Ecto neural progenitor cell (in vitro differentiated cells): ENCODE measurements around the gene LRP2.
A peak's percentile ranks its signal among the peaks of the same experiment; 100 is the strongest.
"Not testable (repeated sequence)": the region's sequence is repeated elsewhere in the genome, so short reads cannot be mapped to it uniquely, and the experiment has no call there.

Experiments
- DNase-seq: peaks from one replicate; pipeline ENCODE4 v3.0.0-alpha.2; 2018; ENCODE audit warnings: low spot score

The LRP2 gene

DNA sequence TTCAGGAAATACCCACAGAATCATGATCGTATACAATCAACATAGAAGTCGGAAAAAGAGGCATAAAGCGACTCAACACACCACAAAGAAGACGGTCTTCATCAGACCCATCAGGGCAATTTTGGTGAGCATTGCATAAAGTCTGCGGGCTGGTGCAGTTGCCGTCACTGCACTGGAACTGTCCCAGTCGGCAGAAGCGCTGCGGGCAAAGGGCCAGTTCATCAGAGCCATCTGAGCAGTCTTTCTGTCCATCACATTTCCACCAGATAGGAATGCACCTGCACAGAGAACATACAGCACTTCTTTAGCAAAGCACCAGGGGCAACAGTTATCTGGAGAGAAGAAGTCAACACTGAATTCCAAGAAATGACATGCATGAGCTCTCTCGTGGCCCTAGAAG is 187.2 kb downstream of the LRP2 start:
- DNase-seq = no peak

DNA sequence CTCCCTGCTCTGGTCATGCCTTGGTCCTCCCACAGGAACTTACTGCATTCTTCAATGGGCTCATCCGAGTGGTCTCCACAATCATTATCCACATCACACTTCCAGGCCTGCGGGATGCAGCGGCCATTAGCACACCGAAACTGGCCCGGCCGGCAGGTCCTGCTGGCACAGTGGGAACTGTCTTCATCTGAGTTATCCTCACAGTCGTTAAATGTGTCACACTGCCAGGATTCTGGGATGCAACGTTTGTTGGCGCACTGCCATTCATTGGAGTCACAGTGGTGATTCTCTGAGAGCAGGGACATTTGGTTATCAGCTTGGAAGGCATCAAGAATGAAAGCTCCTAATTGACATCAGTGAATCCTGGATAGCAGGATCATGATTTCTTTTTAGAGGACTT is 188.5 kb downstream of the LRP2 start:
- DNase-seq = no peak

DNA sequence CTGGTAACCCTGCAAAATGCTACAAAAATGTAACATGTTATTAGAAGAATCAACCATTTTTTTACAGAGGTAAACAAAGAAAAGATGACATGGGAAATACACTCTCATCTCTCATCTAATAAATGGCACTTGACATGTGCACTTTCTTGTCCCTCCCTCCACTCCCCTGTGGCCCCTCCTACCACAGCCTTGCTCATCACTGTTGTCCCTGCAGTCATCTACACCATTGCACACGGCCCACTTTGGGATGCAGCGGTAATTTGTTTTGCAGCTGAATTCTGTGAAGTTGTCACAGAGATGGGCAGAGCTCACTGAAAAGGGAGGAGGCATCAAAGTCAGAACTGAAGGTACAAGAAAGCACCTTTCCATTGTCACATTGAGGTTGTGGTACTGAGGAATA is 189.4 kb downstream of the LRP2 start:
- DNase-seq = no peak

DNA sequence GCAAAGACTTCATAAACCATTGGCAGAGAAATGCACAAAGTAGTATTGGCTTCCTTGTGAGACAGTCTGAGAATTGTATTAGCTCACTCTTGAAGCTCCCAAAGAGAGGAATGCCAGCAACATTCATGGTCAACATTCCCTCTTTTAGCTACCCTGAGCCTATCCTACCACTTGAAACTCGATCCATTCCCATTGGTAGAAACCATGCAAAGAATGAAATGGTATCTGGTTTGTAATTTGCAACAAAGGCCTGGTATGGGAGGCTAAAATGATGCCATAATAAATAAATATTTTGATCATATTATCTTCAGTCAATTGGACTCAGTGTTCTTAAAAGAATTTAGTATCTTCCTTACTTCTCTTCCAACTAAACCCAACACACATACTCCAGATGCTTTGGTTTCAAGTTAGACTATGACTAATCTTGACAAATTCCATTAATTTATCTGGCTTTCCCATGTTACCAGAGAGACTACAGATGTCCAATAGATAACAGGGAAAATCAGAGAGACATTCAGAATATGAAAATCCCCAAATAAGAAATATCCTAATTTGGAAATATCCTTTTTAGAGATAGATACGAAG is 190.1 kb downstream of the LRP2 start:
- DNase-seq = no peak

DNA sequence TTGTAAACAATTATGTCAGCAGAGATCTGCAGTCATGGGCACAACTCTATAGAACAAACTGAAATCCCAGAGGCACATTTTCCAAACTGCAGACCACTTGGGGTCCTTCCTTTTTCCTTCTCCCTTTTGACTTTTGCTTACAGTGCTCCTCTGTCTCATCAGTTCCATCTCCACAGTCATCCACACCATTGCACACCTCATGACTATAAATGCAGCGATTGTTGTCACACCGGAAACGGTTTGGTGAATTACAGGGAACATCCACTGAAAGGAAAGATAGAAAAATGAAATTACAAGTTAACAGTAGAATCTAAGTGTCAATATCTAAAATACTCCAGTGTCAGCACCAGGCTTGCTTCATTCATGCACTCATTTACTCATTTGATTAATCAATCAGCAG is 196.5 kb downstream of the LRP2 start:
- DNase-seq = no peak

DNA sequence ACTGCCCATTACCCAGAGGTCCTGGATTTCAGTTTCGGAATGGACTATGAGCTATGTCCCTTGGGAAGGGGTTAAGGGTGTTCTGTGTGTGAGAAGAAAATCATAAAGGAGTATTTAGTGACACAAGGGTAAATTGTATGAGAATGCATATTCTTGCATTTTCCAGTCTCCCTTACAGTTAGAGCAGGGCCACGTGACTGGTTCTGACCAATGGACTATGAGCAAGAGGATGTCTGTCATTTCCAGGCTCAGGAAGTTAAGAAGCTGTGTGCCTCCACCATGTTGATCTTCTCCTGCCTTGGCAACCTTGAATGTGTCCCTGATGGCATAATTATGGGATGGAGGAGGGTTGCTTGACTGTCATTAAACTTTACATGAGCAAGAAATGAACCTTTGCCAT is 198.0 kb downstream of the LRP2 start:
- no peak for DNase-seq

DNA sequence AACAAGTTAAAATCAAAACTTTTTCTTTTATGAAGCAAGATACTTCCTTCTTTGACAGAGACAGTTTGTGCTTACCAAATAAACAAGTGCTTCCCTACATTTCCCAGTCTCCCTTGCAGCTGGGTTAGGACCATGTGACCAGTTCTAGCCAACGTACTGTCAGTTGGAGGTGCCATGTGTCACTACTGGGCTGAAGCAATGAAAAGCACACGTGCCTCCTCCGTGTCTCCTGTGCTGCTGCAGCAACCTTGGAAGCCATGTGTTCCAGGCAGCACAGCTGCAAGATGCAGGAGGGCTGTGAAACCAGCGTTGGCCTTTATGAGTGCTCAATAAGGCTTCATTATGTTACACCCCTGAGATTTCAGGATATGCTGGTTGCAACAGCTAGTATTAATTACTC is 199.7 kb downstream of the LRP2 start:
- DNase-seq = no peak

DNA sequence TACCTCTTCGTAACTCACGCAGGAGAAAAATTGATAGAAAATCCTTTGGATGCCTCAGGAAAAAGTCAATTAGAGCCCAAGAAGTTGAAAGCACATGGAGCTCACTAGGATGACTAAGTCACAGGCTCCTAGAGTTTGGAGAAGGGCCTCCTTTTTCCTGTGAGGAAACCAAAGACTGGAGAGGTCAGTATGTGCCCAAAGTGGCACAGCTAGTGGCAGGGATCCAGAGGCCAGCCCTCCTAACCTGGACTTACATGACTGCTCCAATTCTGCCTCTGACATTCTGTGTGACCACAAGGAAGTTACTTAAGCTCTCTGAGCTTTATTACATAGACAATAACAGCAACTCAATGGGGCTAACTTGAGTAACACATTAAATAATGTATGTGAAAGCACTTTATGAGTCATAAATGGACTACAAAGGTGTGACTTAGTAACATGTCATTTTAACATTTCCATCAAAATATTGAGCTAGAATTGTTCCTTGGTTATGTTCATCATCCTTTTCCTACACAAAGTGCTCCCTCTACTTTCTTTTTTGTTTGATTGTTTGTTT is 201.3 kb downstream of the LRP2 start:
- no peak for DNase-seq

DNA sequence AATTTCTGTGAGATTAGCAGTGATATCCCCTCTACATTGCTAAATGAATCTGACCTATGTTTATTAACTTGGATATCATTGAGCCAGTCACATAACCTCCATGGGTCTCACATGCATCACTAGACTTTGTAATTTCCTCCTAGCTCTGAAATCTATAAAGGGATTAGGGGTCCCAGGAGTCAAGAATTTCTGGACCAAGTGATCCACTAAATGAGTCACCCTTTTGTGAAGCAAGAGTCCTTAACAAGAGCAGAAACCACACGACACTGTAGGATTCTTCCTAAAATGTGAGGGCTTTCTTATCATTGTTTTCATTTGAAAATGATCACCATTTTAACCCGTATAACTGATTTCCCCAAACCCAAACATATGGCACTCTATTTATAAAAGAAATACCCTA is 202.6 kb downstream of the LRP2 start:
- DNase-seq = no peak

DNA sequence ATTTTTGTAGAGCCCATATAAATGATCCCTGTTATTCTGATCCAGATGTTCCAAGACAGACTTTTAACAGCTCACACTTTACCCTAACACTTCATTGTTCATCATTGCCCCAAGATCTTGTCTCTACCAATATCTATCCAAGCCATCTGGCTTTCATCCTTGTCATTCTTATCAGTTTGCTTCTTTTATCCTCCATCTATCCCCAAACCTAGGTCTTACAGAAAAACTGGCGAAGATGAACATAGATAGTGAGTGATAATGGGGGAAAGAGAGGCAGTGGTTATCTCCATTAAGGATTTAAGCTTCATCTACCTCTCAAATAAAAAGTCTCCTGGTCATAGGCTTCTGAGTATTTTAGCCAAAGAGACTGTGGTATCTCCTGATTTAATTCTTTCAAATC is 203.5 kb downstream of the LRP2 start:
- no peak for DNase-seq

DNA sequence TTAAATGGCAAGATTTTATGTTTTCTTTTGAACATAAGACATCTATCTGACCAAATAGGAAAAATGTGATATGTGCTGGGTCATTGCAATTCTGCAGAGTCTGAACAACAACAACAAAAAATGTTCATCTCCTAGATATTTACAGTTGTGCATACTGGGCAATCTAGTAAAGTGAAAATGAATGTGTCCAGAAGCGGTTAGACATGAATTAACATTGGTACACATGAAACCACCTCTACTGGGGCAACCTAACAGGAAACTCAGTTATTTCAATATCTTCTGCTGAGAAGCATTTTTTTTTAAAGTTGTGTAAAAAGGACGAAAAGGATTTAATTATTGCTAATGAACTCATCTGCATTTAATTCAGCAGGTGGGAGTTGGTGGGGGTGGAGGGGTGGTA is 216.1 kb downstream of the LRP2 start:
- DNase-seq = no peak

DNA sequence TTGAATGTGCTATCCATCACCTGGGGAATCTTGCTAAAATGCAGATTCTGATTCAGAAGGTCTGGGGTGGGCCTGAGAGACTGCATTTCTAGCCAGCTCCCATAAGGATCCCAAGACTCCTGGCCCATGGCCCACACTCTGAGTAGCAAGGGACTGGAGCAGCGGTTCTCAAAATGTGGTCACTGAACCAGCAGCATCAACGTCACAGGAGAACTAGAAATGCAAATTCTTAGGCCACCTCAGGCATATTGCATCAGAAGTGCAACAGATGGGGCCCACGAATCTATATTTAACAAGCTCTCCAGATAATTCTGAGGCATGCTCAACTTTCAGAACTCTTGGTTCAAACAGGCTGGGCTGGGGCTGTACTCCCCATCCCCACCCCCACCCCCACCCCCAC is 218.3 kb downstream of the LRP2 start:
- no peak for DNase-seq

DNA sequence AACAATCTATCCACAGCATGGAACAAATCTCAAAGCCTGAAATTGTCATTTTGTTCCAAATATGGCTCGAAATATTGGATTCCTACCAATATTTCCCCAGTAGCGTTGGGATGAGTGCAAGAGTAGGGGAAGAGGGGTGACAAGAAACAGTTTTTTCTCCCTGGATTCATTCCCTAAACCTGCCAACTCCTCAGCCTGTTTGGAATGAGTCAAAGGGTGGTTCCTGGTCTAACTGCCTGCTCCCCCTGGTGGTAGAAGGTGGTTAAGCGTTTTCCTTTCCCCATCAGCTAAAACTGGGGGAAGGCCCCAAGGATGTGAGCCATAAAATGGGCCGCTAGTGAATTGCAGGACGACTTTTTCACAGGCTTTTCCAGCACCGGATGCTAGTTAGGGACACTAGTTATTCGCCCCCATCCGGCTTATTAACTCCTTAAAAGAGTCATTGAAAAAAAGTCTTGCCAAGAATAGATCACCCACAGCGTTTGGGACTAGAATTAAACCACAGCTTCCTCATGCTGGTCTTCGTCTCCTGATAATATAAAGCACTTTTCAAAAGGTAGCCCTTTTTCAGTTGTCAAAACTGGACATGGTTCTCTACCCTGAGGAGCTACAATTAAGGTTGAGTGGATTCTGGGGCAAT is 220.5 kb downstream of the LRP2 start:
- peak; percentile 74 for DNase-seq

DNA sequence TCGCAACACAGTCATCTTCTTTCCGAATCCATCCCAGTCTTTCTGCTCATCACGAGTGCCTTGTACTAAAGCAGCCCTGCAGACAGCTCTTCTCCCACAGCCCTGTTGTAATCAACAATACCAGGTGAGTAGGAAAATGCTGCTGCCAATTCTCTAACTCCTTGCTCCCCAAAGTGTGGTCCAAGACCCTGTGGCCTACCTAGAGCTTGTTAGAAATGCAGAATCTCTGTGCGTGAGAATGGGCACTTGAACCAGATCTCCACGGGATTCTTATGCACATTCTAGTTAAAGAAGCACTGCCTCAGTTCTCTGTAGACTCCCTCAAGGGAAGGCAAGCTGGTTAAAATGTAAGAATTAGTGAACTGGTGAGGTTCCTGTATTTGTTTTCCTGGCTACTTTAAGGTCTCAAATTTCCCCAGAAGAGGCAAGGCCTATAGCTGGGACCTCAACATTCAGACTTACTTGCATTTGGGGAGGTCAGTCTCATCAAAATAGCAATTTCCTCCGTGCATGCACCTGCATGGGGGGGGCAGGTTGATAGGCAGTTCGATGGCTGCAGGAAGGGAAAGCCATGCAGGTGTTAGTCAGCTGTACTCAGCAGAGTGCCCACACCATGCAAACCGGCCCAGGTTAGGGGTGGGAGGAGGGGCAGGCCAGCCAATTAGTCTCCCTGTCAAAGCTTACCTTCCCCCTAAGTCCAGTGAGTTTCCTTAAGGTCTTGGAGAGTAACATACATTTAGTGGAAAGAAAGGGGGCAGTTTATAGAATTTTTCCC is 222.2 kb downstream of the LRP2 start:
- no peak for DNase-seq

DNA sequence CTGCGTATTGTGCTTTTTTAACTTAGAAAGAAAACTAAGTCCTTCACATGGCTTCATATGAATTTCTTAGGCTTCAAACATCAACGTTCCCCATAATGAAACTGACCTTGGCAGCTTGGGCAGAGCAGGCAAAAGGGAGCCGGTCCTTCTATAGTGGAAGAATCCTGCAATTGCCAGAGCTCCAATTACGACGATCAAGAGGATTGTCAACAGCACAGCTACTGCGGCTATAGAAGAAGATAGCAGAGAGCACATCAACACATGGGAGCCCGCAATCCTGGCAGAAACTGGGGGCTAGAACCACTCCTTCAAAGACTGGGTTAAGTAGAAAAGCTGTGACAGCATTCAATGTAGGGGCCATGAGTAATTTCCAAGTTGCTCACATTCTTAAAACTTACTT is 223.2 kb downstream of the LRP2 start:
- no peak for DNase-seq

DNA sequence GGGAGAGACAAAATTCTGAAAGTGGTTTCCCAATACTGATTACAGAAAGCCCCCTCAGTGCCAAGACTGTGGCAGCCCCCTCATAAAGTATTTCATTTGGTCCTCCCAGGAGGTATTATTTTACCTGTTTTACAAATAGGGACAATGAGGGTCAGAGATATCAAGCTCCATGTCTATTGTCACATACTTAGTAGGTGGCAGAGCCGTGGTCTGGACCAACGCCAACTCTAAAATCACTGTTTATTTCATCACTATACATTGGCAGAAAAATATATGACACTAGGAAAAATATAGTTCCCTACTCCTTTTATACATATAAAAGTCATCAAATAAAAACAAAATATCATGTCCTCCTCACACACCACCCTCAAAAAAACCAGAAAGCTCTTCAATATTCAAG is 224.4 kb downstream of the LRP2 start:
- no peak for DNase-seq

DNA sequence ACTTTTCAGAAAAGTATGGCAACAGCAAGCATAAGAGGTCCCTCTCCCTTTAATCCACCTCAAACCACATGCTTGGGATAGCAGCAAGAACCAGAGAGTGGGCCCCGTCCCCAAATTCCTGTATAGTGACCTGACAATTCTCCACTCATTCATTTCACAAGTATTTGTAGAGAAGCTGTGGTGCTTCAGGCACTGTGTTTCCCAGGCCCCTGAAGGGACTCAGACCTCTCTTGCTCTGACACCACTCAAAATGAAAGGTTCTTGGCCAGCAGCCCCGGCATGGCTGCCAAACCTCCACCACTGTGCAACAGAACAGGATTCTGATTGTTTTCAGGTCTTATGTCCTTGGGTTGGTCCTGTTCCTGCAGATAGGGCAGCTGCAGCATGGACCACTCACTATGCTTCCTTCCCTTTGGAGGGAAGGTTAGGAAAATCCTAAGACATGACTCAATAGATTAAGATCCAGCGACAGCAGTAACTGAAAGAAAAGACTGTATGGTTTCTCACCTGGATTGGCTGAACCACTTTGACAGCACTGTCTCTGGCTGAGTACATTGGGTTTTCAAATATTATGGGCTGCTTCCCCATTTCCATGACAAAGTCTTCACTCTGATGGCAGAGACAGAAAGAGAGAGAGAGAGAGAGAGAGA is 225.3 kb downstream of the LRP2 start:
- DNase-seq = no peak

DNA sequence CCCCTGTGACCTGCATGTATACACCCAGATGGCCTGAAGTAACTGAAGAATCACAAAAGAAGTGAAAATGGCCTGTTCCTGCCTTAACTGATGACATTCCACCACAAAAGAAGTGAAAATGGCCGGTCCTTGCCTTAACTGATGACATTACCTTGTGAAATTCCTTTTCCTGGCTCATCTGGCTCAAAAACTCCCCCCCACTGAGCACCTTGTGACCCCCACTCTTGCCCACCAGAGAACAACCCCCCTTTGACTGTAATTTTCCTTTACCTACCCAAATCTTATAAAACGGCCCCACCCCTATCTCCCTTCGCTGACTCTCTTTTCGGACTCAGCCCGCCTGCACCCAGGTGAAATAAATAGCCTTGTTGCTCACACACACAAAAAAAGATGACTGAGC is 225.9 kb downstream of the LRP2 start:
- not testable (repeated sequence) for DNase-seq

DNA sequence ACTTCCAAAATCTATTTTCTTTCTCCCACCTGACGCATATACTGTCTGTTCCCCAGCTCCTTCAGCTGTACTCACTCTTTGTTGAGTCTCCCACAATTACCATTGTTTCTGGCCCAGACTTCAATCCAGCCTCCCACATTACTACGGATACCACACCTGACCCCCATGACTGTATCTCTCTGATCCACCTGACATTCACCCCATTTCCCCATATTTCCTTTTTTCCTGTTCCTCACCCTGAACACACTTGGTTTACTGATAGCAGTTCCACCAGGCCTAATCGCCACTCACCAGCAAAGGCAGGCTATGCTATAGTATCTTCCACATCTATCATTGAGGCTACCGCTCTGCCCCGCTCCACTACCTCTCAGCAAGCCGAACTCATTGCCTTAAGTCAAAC is 228.1 kb downstream of the LRP2 start:
- DNase-seq = not testable (repeated sequence)

DNA sequence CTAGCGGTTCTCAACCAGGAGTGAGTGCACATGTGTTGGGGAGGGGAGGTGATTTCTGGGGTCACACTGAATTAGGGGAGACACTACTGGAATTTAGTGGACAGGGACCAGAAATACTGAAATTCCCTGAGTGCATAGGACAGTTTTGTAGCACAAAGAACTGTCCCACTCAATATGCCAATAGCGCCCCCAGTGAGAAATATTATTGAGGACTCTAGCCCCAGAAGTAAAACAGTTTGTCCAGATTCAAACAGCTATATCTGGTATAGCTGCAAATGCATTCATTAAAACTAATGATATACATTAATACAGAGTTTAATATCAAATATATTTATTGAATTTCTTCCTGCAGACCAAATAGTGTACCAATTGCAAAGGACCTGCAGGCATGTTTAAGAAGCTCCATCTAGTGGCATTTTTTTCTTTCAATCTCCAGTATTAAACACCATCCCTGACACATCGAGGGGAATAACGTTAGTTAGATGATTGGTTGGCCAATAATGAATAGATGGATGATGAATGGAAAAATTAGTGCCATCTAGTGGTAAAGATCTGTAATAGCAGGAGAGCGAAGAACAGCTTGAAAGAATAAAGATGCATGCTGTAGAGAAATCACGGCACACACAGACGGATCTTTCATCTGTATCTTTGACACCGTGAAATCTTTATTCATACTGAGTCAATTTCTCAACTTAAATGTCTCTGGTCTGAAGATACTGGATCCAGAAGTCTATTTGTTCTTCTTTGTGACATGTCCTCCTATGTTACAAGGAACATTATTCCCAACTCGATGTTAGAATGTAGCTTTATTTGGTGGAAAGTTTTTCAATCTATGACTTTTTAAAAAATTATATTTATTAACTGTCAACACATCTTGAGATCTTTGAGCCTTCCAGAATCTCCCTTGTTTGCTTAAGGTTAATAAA is 230.5 kb downstream of the LRP2 start:
- DNase-seq = no peak

DNA sequence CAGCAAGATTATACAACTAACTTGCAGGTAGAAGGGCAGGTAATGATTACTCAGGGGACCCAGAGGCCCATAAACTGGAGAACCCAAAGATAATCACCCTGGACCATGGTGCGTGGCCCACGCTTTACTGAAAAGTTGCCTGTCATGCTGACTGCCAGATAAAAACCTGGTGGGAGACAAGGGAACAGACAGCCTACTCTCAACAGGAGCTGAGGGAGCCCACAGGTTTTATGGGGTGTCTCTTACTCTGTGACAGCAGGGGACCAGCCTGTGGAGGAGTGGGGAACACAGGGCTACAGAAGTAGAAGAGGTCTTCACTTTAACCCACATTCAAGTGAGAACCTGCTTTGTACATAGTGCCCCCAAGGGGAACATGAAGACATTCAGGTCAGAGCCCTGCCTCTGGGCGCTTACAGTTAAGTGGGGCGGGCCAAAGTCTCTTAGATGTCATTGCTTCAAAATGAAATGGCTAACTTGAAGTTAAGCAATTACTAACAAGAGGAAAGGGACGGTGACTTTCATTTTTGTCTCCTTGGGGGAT is 232.6 kb downstream of the LRP2 start:
- DNase-seq = no peak
